HG03432 (cell line): ENCODE data around the gene AXIN2.
"Not testable (repeated sequence)": the region's sequence is repeated elsewhere in the genome, so short reads cannot be mapped to it uniquely, and the experiment has no call there.

Experiments used
- ATAC-seq: cut with Tn5 transposase; IDR thresholded peaks from one replicate; pipeline ENCODE4 v1.9.1; 2021; ENCODE audit warnings: mild to moderate bottlenecking, moderate library complexity; ENCODE audit not compliant: unreplicated experiment

Gene AXIN2

GRCh38 chr17:65523853-65524664 lies 37.4 kb downstream of the AXIN2 start:
- no peak for ATAC-seq

- ATAC-seq: no peak
Measured at GRCh38 chr17:65523411-65523810, 38.0 kb downstream of the AXIN2 start.

- no peak for ATAC-seq
Measured at GRCh38 chr17:65522751-65523404, 38.6 kb downstream of the AXIN2 start.

GRCh38 chr17:65519462-65519861 lies 42.0 kb downstream of the AXIN2 start:
- no peak for ATAC-seq

- no peak for ATAC-seq
Measured at GRCh38 chr17:65518256-65518655, 43.2 kb downstream of the AXIN2 start.

DNA sequence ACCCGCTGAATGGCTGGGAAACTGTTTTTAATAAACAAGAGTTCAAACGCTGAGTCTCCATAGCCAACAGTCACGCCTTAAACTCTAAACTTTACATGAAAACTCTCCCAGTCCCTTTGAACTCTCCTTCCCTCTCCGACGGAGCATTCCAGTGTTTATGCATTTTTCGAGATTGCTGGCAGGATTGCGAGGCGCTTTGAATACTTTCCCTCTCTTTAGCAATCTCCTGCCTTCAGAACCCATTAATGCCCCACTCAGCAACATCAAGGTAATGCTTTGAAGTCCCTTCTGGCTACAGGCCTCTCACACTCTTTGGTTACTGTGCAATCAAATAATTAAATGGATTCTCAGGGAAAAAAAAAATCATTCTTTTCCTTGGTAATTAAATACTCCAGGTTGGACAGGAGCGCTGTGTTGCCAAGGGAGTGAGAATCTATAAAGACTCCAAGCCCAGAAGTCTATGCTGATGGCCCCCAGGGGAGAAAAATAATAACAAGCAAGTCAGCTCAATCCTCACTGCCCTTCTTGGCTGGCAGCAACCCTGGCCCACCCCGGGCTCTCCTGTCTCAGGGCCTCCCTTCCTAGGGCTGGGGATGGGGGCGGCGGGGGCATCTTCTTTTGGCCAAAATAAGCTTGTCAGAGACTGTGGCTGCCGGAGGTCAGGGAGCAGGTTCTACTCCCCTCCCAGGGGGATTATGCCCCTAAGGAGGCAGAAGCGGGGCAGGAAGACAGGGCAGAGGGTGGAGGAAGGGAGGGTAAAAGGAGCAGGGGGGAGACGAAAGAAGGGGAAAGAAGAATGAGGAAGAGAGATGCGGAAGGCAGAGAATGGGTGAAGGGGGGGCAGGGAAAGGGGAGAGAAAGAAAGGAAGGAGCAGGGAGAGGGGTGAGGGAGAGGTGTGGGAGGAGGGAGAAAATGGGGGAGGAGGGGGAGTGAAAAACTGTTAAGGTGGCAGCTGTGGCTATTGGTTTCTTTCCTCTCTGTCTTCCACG lies 45.2 kb downstream of the AXIN2 start:
- ATAC-seq: no peak

GRCh38 chr17:65515512-65515911 lies 45.9 kb downstream of the AXIN2 start:
- no peak for ATAC-seq

DNA sequence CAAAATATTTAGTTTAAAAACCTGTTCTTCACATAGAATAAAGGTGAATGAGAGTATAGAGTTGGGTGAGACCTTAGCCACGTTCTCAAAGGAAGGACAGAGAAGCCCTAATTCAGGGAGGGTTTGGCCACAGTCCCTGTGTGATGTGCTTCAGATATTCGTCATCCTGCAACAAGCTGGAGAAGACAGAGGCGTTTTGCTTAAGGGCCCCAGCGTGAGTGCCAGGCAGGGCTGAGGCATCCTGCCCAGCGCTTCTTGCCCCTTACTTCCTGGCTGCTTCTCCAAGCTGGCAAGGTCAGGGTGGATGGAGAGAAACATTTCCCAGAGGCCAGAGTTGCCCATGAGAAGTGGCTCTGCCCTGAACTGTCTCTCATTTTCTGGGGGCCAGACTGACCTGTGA lies 46.9 kb downstream of the AXIN2 start:
- ATAC-seq: no peak

DNA sequence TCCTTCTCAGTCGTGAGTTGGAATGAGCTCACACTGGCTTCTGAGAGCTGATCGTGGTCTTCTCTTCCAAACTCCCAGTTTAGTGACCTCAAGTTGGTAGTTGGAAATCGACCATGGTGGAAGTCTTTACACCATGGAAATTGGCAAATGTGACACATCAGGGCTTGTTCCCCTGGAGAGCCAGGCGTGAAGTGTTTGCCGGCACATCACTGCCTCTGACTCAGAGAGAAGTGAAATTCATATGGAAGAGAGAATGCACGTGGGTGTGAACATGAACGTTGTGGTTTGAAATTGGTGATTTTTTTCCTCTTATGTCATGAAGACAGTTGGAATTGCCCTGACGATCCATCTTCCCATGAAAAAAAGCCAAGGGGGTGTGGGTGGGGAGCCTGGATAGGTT lies 47.4 kb downstream of the AXIN2 start:
- no peak for ATAC-seq

- no peak for ATAC-seq
Measured at GRCh38 chr17:65511316-65511715, 50.1 kb downstream of the AXIN2 start.

DNA sequence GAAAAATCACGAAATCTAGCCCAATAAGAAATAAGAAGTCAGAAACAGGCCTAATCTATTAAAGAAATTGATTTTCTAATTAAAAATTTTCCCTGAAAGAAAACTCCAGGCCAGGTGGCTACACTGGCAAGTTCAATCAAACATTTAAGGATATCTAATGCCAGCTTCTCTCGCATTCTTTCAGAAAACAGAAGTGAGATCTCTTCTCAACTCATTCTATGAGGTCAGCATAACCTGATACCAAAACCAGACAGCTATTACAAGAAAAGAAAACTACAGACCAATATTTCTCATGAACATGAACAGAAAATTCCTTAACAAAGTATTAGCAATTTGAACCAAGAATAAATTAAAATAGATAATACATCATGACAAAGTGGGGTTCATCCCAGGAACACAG lies 52.4 kb downstream of the AXIN2 start:
- no peak for ATAC-seq

GRCh38 chr17:65504673-65505072 lies 56.8 kb downstream of the AXIN2 start:
- not testable (repeated sequence) for ATAC-seq

GRCh38 chr17:65504141-65504540 lies 57.3 kb downstream of the AXIN2 start:
- no peak for ATAC-seq

GRCh38 chr17:65503557-65503956 lies 57.9 kb downstream of the AXIN2 start:
- ATAC-seq: no peak

DNA sequence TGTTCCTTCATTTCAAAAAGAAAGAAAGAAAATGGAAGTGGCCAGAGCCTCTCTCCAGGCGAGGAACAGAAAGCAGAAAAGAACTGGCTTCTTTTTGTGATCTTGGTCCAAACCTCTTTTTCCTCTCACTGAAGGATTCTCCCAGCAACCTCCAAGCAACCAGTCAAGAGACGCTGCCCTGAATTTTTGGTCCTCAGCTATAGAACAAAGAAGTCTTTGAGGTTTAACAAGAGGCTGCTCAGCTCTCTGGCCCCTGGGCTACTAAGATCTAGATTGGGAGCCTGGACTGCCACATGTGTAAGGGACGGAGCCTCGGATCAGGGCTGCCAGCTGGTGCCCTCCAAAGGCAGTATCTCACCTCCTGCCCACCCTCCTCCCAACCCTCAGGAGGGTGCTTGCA lies 62.6 kb downstream of the AXIN2 start:
- ATAC-seq: no peak

DNA sequence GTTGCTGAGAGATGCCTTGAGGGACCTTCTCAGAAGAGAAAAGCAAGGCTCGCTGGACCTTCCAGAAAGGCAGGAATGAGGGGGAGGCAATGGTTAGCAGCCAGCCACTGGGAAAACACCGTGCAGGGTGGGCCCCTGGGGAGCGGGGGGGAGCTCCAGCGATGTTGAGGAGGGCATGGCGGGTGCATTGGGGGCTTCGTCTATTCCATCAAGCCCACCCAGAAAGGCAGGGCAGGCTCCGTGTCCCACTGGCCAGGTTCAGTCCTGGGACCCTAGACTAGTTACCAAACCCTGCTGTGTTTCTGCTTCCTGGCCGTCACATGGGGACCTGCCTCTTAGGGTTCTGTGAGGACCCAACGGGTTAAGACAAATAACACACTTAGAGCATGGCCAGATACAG lies 64.6 kb downstream of the AXIN2 start:
- ATAC-seq: no peak

- ATAC-seq: no peak
Measured at GRCh38 chr17:65495122-65496055, 66.1 kb downstream of the AXIN2 start.

DNA sequence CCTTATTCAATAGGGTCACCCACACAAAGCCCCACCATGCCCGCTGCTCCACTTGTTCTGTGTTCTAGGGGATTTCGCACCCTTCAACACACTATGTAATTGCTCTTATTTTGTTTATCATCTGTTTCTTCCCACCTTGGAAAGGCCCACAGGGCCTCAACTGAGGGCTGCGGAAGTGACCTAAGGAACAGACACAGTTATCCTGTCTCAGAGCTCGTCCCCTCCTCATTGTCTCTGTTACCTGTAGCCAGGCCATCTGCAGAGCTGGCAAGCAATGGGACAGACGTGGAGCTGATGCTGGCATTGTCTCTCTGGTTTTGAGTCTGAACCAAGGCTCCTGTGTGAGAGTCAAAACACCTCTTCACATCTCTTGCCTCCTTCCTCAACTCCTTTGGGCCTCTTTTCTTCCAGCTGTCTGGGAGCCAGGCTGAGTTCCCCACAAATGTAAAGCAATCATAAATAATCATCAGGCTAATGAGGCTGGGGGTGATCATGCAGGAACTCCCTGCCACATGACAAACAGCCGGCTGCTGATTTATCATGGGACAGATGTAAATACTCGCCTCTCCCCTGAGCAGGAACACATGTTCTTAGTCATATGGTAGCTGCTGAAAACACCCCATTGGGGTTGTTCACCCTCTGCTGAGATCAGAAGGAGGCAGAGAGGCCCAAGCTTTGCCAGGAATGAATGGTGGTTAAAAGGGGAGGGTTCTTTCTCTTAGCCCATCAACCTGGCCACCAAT lies 71.9 kb downstream of the AXIN2 start:
- no peak for ATAC-seq

GRCh38 chr17:65488665-65489064 lies 72.8 kb downstream of the AXIN2 start:
- no peak for ATAC-seq

DNA sequence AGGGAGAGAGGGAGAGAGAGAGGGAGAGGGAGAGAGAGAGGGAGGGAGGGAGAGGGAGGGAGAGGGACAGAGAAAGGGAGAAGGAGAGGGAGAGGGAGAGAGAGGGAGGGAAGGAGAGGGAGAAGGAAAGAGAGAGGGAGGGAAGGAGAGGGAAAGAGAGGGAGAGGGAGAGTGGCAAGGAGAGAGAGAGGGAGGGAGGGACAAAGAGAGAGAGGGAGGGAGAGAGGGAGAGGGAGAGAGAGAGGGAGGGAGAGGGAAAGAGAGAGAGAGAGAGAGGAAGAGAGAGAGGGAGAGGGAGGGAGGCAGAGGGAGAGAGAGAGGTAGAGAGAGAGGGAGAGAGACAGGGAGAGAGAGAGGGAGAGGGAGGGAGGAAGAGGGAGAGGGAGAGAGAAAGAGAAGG lies 73.5 kb downstream of the AXIN2 start:
- ATAC-seq: no peak
